NCI-H2029 (cell line): ENCODE data around the gene SP9.
"Not testable (repeated sequence)": the region's sequence is repeated elsewhere in the genome, so short reads cannot be mapped to it uniquely, and the experiment has no call there.

Source experiments
- DNase-seq: peaks from one replicate; lab custom pipeline; 2025; lab: John Stamatoyannopoulos, UW

The SP9 gene

GRCh38 chr2:174344716-174345461 lies 10.1 kb downstream of the SP9 start:
- no peak for DNase-seq

- no peak for DNase-seq
Observed at GRCh38 chr2:174350018-174350417, 15.3 kb downstream of the SP9 start.

GRCh38 chr2:174350593-174351181 lies 15.9 kb downstream of the SP9 start:
- no peak for DNase-seq

- no peak for DNase-seq
Observed at GRCh38 chr2:174353004-174353403, 18.2 kb downstream of the SP9 start.

GRCh38 chr2:174356347-174356746 lies 21.6 kb downstream of the SP9 start:
- DNase-seq = no peak

GRCh38 chr2:174359663-174360062 lies 24.9 kb downstream of the SP9 start:
- DNase-seq = not testable (repeated sequence)

GRCh38 chr2:174362949-174363348 lies 28.2 kb downstream of the SP9 start:
- DNase-seq = no peak

- not testable (repeated sequence) for DNase-seq
Observed at GRCh38 chr2:174363492-174364225, 28.9 kb downstream of the SP9 start.

- DNase-seq = no peak
Observed at GRCh38 chr2:174364628-174365027, 29.9 kb downstream of the SP9 start.

GRCh38 chr2:174365571-174365970 lies 30.8 kb downstream of the SP9 start:
- no peak for DNase-seq

- DNase-seq = no peak
Observed at GRCh38 chr2:174368691-174369090, 33.9 kb downstream of the SP9 start.

- no peak for DNase-seq
Observed at GRCh38 chr2:174376967-174377366, 42.2 kb downstream of the SP9 start.

- DNase-seq = no peak
Observed at GRCh38 chr2:174383796-174384195, 49.0 kb downstream of the SP9 start.

- DNase-seq = no peak
Observed at GRCh38 chr2:174385201-174385600, 50.4 kb downstream of the SP9 start.
